ENCODE data around the gene ME1. TPM values are rescaled to one million over a fixed set of nuclear protein-coding genes. Genes with fewer than 3 reads are reported as not detected.

The ME1 gene
- total RNA-seq, 1 experiment from 2014 or later, result 17.8 TPM

DNA sequence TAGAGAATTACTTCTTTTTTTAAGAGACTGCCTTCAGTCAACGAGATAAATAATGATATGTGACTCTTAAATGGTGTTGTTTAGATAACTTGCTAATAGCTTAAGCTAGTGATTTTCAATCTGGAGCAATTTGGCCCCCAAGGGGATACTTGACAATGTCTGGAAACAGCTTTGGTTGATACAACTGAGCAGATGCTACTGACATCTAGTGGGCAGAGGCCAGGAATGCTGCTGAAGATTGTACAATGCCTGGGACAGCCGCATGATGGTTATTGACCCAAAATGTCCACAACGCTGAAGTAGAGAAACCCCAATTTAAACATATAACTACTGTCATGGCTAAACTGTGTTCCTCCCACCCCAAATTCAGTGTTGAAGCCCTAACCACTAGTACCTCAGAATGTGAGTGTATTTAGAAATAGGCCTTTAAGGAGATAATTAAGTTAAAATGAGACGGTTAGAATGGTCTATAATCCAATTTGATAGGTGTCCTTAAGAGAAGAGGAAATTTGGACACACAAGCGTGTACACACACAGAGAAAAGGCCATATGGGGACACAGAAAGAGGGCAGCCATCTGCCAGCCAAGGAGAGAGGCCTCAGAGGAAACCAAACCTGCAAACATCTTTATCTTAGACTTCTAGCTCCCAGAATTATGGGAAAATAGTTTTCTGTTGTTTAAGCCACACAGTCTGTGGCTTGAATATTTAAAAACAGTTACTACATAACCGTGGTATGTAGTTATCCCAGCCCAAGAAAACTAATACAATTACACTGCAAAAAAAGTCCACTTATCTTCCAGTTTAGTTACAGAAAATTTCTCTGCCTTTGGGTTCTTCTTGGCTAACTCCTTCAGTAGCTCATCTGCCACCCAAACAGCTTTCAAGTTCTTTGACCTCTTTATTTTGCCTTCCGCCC lies 215.5 kb downstream of the ME1 start:
- CTCF ChIA-PET, result interaction anchor here (0.5 to 12.8 kb wide), 42 partner anchors 8 to 1187 kb away, joined by 3 to 397 read pairs (median 4); partner anchors contain the start of genes DOP1A, MRAP2, PRSS35 and UBE3D
- intact Hi-C loops (cut with micrococcal nuclease), result loop anchor here (1.0 to 10.0 kb wide), 3 partner anchors 32 to 961 kb away; partner anchors contain the start of gene DOP1A
- Mint-ChIP-seq H3K9me3 (ENCODE audit: unreplicated experiment) (no peaks in the 10 kb centered on the region), H3K36me3 (ENCODE audit: insufficient read depth, unreplicated experiment) (peaks cover 6% of the 10 kb centered on the region), H3K4me1 (ENCODE audit: insufficient read depth, unreplicated experiment) (no peaks in the 10 kb centered on the region), H3K27ac (ENCODE audit: low read depth, unreplicated experiment) (no peak overlapping the region), H3K4me3 (ENCODE audit: unreplicated experiment) (no peak overlapping the region), H3K27me3 (ENCODE audit: insufficient read depth, unreplicated experiment) (no peaks in the 10 kb centered on the region)
- TF ChIP-seq, protein P1, sequence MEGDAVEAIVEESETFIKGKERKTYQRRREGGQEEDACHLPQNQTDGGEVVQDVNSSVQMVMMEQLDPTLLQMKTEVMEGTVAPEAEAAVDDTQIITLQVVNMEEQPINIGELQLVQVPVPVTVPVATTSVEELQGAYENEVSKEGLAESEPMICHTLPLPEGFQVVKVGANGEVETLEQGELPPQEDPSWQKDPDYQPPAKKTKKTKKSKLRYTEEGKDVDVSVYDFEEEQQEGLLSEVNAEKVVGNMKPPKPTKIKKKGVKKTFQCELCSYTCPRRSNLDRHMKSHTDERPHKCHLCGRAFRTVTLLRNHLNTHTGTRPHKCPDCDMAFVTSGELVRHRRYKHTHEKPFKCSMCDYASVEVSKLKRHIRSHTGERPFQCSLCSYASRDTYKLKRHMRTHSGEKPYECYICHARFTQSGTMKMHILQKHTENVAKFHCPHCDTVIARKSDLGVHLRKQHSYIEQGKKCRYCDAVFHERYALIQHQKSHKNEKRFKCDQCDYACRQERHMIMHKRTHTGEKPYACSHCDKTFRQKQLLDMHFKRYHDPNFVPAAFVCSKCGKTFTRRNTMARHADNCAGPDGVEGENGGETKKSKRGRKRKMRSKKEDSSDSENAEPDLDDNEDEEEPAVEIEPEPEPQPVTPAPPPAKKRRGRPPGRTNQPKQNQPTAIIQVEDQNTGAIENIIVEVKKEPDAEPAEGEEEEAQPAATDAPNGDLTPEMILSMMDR (IDR thresholded peaks at IDR 0.05; ENCODE audit: unreplicated experiment), result peak; percentile 71
- POLR2A ChIA-PET, result interaction anchor here (0.6 to 3.5 kb wide), 7 partner anchors 8 to 967 kb away, joined by 3 to 50 read pairs (median 5); partner anchors contain the start of genes DOP1A, PGM3, RWDD2A and UBE3D
- BruUV-seq (replicated peaks), result no TSS peak
- DNase-seq (ENCODE audit: unreplicated experiment), result peak; percentile 77

DNA sequence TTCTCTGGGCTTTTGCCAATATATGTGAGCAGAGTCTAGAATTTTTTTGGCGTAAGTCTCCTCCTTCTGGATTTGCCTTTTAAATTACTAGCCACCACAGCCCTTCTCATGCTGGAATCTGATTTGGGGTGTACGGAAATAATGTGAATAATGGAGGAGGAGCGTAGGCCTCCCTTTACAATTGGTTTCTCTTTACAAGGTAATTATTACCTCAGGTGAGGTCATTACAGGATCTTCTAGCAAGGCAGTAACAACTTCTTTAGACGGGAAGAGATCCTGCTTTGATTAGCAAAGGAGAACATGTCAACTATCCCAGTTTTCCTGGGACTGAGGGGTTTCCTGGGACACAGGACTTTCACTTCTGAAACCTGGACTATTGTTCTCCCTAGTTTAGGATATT lies 228.8 kb downstream of the ME1 start:
- no peaks in the 10 kb centered on the region for H3K27me3 Mint-ChIP-seq (ENCODE audit: insufficient read depth, unreplicated experiment)
- peaks cover 8% of the 10 kb centered on the region for H3K4me1 Mint-ChIP-seq (ENCODE audit: insufficient read depth, unreplicated experiment)
- intact Hi-C loops (cut with micrococcal nuclease), result no loop called here
- POLR2A ChIA-PET, result no interaction called here
- BruUV-seq (replicated peaks), result no TSS peak
- DNase-seq (ENCODE audit: unreplicated experiment), result no peak
- H3K4me3 Mint-ChIP-seq (ENCODE audit: unreplicated experiment), result no peak overlapping the region
- TF ChIP-seq, protein P1 (IDR thresholded peaks at IDR 0.05; ENCODE audit: unreplicated experiment), result no peak
- no peaks in the 10 kb centered on the region for H3K9me3 Mint-ChIP-seq (ENCODE audit: unreplicated experiment)
- CTCF ChIA-PET, result interaction anchor here (0.6 to 5.0 kb wide), 4 partner anchors 12 to 310 kb away, joined by 3 to 47 read pairs (median 4); no protein-coding TSS in a partner anchor
- peaks cover 8% of the 10 kb centered on the region for H3K36me3 Mint-ChIP-seq (ENCODE audit: insufficient read depth, unreplicated experiment)
- H3K27ac Mint-ChIP-seq (ENCODE audit: low read depth, unreplicated experiment), result no peak overlapping the region

DNA sequence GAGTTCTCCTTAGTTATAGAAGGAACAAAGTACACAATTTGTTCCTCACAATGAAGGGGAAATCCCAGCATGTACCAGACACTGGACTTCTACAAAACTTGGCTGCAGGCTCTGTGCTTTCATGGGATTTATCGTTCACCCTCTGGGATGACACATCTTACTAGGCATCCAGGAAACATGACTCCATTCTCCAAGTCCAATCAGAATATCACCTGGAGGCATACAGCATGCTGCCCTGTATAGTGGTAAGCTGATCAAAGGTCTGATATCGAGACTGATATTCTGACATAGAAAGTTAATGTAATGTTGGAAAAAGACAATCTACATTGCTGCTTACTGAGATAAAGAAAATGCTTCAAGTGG lies 231.0 kb downstream of the ME1 start:
- ChIA-PET CTCF (interaction anchor here (0.9 to 8.1 kb wide), 3 partner anchors 16 to 219 kb away, joined by 3 to 68 read pairs (median 47); partner anchors contain the start of genes DOP1A and UBE3D), POLR2A (interaction anchor here (1.1 to 1.3 kb wide), 2 partner anchors 16 to 132 kb away, joined by 4 to 6 read pairs; partner anchors contain the start of gene DOP1A)
- no TSS peak for BruUV-seq (replicated peaks)
- peak; percentile 72 for DNase-seq (ENCODE audit: unreplicated experiment)
- H3K4me3 Mint-ChIP-seq (ENCODE audit: unreplicated experiment), result no peak overlapping the region
- peak overlapping the region; percentile 3 for H3K27ac Mint-ChIP-seq (ENCODE audit: low read depth, unreplicated experiment)
- H3K27me3 Mint-ChIP-seq (ENCODE audit: insufficient read depth, unreplicated experiment), result no peaks in the 10 kb centered on the region
- H3K36me3 Mint-ChIP-seq (ENCODE audit: insufficient read depth, unreplicated experiment), result peaks cover 16% of the 10 kb centered on the region
- peaks cover 8% of the 10 kb centered on the region for H3K4me1 Mint-ChIP-seq (ENCODE audit: insufficient read depth, unreplicated experiment)
- TF ChIP-seq, protein P1 (IDR thresholded peaks at IDR 0.05; ENCODE audit: unreplicated experiment), result no peak
- H3K9me3 Mint-ChIP-seq (ENCODE audit: unreplicated experiment), result no peaks in the 10 kb centered on the region
- intact Hi-C loops (cut with micrococcal nuclease), result no loop called here
